Stimulated activated CD8-positive, alpha-beta memory T cell treated with anti-CD3 and anti-CD28 coated beads, Interleukin-7, amount 100 ng/mL, for 48 hours (primary cell): ENCODE measurements around the gene KLHL7.

Experiments used
- DNase-seq, 2 donors: peaks; one replicate each; pipeline ENCODE4 v3.0.0-alpha.2; 2020; ENCODE audit warnings: low read depth in 1 of 2; ENCODE audit errors: extremely low read depth in 1 of 2

KLHL7 gene, protein sequence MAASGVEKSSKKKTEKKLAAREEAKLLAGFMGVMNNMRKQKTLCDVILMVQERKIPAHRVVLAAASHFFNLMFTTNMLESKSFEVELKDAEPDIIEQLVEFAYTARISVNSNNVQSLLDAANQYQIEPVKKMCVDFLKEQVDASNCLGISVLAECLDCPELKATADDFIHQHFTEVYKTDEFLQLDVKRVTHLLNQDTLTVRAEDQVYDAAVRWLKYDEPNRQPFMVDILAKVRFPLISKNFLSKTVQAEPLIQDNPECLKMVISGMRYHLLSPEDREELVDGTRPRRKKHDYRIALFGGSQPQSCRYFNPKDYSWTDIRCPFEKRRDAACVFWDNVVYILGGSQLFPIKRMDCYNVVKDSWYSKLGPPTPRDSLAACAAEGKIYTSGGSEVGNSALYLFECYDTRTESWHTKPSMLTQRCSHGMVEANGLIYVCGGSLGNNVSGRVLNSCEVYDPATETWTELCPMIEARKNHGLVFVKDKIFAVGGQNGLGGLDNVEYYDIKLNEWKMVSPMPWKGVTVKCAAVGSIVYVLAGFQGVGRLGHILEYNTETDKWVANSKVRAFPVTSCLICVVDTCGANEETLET

DNA sequence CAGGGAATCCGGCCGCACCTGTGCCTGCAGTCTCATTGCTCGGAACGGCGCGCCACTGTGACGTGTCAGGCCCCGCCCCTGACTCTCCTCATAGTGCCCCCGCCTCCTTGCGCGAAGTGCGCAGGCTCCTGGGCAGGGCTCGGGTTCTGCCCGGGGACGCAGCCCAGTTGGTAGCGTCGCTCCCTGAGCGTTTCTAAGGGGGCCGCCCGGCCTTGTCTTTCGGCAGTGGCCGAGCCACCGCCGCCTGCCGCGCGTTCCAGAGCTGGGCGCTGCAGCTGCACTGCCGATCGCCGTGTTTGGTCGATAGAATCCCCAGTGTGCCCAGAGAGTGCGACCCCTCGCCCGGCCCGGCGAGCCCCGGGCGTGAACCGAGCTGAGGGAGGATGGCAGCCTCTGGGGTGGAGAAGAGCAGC lies at the start of gene KLHL7:
KLHL7 (plus strand) TSS at position 142 of the 413 bp plus-strand sequence; CDS start at position 384, 242 bp downstream.
- peak; percentile 93 to 94 for DNase-seq

DNA sequence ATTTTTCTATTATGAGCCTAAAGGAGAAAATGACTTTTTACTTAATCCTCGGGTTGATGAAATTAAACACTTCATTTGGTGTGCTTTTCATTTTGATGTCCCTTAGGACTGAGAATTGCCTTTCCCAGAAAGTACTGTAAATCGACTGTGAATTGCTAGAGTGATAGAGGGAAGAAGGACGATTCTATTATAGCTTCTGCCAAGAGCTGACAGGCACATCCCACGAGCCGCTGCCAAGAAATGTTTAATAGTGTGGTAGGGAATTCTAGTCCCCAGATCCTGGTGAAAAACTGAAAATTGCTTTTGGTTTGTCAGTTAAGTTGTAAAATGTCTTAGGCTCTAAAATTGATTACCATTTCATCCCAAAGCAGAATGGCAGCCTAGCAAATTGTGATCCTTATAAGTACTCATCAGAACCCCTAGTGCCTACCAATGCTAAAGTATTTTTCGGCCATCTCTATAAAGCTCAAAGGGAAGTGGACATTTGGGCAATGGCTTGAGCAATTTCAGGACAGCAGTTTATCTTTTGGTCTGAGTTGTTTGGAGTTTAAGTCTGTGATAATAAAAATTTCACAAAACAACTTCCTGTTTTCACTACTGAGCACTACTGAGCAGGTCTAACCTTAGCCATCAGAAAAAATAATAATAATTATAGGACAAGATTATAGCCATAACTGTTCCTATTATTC lies 47.0 kb upstream of the KLHL7 start:
- no peak for DNase-seq

DNA sequence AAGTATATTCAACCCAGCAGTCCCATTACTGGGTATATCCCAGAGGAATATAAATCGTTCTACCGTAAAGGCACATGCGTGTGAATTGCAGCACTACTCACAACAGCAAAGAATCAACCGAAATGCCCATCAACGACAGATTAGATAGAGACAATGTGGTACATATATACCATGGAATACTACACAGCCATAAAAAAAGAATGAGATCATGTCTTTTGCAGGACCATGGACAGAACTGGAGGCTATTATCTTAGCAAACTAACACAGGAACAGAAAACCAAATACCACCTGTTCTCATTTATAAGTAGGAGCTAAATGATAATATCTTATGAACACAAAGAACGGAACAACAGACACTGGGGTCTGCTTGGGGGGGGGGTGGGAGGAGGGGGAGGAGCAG lies 44.3 kb upstream of the KLHL7 start:
- no peak for DNase-seq

DNA sequence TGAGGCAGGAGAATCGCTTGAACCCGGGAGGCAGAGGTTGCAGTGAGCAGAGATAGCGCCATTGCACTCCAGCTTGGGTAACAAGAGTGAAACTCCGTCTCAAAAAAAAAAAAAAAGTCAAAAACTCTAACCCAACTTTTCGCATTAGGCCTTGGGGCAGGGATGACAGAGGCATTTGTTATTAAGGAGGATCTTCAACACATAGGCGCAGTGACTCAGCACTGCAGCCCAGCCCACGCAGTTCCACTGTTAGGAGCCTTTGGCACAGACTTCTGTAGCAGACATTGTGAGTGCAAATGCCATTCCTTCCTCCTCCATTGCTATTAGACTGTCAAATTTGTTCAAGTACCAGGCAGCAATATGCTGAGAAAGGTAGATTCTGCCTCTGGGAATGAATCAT lies 43.1 kb upstream of the KLHL7 start:
- DNase-seq, result no peak

DNA sequence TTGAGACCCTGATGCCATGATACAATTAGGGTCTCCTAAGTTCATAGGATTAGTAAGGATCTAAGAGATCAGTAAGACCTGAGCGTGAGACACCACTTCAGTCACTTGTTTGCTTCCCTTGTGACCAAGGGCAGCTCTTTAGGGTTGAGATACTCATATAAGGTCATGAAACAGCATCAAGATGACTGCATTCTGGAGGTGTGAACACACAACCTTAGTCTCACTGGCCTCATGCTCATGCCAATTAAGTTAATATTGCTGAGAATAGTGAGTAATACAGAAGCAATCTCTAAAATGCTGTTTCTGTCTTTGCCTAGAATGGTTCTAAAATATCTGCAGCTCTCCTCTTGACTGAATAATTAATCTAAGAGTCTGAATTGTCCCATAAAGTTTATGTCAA lies 39.6 kb upstream of the KLHL7 start:
- DNase-seq, result no peak

DNA sequence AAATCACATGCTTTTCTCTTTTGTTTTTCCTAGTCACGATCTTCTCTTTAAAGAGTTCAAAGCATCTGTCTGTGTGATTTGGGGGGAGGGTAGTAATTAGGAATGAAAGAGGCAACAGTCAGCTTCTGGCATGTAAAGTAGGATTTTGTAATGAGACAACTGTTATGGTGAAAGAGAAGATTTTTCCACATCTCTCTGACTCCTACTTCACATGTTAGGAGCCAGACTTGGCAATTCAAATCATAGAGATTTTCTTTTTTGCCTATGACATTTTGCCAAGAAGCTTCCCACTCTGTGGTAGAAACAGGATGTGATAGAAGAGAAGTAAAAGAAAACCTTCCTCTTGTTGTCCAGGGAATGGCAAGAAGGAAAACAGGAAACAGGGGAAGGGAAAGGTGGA lies 38.3 kb upstream of the KLHL7 start:
- DNase-seq, result no peak

DNA sequence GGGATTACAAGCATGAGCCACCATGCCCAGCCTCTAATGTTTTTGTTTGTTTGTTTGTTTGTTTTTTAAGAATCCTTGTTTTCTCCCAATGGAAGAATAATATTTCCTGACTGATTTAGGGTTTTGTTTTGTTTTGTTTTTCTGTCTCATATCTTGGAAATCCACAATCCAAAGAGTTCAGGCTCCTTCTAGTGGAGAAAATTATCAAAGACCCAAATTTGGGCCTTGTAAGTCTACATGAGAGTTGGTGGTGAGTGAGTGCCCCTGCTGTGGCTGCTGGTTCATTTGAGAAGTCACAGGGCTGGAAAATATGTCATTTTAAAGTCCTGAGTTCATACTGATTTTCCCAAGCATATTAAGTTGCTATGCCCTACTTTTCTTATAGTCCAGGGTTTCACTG lies 33.5 kb upstream of the KLHL7 start:
- no peak for DNase-seq

DNA sequence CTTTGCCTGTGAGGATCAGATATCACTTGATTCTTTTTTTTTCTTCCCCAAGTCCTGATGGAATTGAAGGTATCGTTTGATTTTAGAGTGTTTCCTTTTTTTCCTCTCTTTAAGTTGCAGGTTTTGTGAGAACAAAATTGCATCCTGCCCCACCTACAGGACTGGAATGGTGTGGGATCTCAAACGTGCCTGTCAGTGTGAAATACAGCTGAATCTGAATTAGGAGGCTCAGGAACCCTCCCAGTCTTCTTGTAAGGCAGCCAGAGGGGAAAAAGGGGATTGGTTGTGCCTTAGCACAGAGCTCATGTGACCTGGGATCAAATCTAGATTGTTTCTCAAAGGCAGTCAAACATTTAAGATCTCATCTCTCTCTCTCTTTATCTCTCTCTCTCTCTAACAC lies 32.7 kb upstream of the KLHL7 start:
- DNase-seq, result no peak

DNA sequence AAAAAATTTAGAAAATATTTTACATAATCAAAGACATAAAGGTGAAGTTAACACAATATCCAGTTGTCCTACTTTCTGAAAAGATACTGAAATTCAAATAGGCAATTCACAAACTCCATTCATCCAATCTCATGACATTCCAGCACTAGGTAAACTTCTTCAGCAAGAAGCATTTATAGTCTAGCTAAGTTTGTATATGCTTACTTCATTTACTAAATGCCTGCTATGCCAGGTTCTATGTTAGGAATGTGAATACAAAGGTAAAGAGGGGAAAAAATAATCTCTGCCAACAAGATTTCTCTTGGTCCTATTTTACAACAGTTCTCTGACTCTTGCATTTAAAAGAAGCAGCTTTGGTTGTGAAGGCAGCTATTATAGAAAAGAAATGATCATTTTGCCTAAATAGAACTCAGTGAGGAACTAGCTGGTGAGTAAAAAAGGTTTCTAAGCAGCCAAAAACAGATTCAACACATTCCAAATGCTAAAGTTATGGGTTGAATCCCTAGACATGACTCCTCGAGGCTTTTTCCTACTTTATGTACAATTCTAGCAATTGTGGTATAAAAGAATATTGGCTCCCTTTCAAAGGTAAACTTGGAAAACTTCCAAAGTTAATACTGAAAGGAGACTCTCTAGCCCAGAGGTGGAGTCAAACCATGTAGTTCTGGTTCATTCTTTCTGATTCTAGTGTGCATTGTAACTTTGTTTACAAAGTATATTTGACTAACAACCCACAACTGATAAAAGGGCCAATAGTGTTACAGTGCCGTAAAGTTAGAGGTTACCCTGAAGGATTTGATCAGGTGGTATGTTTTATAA lies 30.9 kb upstream of the KLHL7 start:
- DNase-seq, result no peak

DNA sequence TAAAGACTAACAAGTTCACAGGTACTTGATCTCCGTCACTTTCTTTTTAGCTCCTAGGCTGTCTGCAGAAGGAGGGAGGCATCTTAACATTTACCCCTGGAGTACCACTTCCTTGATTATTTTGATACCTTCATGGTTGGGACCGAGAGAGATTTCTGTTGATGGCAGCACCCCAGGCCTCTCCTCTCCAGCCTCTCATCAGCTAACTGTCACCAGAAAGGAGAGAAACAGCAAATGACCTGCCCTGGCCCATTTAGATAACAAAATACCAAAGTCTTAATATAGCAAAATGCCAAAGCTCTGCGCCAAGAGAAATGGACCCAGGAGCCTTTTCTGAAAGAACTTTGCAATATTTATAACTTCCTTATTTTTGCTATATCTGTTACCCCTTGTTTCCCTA lies 30.0 kb upstream of the KLHL7 start:
- no peak for DNase-seq

DNA sequence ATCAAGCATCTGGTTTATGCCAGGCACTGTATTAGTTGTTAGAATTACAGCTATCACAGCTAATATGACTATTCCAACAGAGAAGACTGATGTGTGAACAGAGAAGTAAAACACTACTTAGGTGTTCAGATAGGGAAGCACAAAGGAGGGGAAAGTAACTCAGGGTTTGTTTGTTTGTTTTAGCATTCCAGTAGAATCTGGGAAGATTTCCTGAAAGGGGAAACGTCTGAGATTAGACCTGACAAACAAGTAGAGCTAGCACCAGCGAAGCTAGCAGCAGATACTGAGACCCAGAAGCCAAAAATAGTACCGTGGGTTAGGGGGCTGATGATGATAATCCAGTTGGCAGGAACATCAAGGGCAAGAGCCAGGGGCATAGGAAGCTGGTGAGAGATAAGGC lies 28.8 kb upstream of the KLHL7 start:
- DNase-seq, result no peak

DNA sequence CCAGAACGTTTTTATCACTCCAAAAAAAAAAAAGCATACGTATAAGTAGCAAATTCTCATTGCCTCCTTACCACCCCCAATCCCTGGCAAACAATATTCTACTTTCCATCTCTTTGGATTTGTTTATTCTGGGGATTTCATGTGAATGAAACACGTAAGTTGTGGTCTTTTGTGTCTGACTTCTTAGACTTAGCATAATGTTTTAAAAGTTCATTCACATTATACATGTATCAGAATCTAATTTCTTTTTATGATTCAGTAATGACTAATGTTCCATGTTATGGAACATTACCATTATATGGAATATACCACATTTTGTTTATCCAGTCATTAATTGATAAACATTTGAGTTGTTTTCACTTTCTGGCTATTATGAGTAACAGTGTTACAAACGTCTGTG lies 12.5 kb upstream of the KLHL7 start:
- no peak for DNase-seq

DNA sequence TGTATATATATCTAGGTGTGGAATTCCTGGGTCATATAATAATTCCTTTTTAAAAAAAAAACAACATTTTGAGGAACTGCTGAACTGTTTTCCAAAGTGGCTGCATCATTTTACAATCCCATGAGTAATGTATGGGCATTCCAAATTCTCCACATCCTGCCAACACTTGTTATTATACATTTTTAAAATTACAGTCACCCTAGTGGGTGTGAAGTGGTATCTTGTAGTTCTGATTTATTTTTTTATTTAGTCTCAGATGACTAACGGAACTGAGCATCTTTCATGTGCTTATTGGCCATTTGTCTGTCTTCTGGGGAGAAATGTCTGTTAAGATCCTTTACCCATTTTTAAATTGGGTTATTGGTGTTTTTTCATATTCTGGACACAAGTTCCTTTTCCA lies 12.0 kb upstream of the KLHL7 start:
- no peak for DNase-seq

DNA sequence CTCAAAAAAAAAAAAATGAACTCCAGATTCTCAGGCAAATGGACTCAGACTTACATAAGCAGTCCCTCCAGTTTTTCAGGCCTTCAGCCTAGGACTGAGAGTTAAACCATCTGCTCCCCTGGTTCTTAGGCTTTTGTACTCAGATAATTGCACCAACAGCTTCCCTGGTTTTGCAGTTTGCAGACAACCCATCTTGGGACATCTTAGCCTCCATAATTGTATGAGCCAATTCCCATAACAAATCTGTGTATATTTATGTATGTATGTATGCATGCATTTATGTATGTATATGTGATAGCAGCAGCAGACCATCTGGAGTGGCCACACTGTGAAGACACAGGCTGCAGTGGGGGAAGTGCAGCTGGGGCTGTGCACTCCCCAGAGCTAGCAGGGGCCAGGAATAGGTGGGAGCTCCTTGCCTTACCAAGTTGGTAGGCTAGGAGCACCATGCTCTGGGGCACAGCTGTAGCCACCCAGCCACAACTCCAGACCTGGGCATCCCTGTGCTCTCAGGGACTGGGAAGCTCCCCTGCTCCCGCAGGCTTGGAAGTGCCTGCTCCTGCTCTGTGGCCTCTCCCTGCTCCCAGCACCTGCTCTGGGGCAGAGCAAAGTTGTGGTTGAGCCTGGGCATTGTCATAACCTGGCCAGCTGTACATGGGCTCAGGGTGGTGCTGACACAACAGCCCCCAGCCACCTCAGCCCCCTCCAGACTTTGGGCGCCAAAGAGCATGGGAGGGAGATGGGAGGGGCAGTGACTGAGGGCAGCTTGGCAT lies 8.9 kb upstream of the KLHL7 start:
- DNase-seq, result no peak

DNA sequence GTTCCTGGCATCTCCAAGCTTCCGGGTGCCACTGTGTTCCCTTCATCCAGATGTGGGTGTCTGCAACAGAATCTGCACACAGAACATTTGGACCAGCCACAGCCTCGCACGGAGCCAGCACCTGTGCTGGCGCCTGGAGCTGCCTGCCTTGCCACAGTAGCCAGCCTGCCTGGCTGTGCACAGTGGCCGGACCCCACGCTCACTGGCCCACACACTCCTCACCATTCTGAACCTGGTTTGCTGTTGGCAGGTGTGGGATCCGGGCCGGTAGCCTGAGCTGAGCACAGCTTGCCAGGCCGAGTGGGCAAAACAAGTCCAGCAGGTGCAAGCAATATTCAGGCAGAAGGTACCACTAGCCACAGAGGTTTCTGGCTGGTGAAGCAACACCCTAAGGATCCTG lies 7.6 kb upstream of the KLHL7 start:
- DNase-seq, result no peak

DNA sequence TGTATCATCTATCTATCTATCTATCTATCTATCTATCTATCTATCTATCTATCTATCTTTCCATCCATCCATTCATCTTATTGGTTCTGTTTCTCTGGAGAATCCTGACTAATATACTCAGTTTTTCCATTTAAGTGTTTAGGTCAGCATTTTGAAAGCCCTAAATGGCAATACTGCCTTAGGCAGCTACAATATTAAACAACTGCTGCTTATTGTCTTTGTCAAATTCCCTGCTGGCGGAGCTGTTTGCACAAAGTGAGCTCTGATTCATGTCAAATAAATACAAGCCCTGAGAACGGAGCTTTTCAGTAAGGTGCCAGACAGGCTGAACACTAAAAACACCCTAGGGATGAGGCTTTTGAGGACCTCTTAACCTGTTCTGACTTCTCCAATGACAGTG lies 7.1 kb upstream of the KLHL7 start:
- no peak for DNase-seq

DNA sequence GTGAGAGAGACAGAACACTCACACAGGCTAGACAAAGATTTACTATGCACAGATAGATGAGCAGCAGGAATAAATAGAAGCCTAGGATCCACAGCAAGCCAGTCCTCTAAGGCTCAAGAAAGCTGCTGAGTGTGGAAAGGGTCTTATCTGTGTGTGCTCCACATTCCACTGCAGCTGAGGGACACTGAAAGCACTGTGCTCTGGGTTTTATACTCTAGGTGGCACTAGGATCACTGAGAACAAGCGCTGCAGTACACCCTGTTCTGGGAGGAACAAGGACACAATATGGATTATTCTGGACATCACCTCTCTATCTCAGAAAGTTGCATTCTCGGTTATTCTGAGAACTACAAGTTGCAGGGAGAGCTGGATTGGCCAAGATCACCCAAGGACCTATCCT lies 4.9 kb upstream of the KLHL7 start:
- no peak for DNase-seq

DNA sequence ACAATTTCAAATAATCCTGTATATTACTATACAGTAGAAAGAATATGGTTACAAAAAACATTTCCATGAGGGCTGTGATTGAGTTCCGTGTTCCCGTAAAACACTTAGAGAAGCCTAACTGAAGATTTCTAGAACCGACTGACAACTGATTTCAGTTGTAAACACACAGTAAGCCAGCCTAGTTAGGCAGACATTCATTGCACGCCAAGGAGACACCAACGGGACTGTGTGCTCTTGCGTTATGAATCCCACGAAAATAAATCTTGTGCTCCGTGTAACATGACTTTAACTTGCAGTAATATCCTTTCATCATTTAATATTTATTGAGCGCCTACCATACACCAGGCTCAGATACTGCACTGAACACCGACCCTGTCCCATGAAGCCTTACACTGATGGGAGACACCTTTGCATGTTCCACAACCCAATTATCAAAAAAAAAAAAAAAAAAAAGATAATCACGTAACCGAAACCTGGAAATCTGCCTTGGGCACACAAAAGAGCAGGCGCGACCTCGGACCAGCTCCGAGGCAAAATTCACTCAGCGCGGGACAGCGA lies 420 bp upstream of the KLHL7 start:
- no peak for DNase-seq

DNA sequence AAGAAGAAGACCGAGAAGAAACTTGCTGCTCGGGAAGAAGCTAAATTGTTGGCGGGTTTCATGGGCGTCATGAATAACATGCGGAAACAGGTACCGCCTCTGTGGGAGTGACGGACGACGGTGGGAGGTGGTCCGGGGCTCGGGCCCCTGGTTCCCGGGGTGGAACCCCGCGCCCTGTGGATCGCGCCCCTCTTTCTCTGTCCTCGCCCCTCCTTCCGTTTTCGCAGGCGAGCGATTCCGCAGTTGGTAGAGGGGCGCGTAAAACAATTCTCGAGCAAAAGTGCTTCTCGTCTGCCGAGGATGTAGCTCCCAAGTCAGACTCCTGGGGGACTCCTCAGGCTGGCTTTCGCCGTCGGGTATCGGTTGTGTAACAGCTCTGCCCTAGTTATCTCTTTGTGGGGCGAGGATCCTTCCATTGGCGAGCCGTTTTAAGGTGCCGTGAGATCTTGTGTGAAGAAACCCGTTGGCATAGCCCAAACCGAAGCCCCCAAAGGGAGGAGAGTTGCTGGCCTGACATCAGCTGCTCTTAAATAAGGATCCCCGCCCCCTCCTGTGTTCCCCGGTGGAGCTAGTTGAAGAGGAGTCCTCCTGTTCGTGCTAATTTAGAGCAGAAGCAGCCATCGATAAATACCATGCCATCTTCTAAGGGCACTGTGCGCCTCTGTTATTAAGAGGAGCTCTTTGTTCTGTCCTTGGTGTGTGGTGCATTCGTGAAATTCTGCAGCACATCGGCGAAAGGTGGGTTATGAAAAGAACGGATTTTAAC lies 655 bp downstream of the KLHL7 start:
- peak; percentile 11 to 20 for DNase-seq
